Epithelial cell of esophagus (primary cell): ENCODE results near the gene YPEL2.

ENCODE experiments used
- DNase-seq: peaks from one replicate; pipeline ENCODE4 v3.0.0; 2010; ENCODE audit warnings: low read depth
- H3K4me3 ChIP-seq: 2 replicates; pipeline ENCODE4 v1.5.1; 2011; ENCODE audit warnings: mild to moderate bottlenecking, low read length, control low read depth
- CTCF ChIP-seq: IDR thresholded peaks from 2 replicates; pipeline ENCODE4 v1.5.1; 2011; ENCODE audit warnings: low read depth, mild to moderate bottlenecking, low read length, control low read depth, inconsistent platforms; ENCODE audit not compliant: insufficient read depth; ENCODE audit errors: missing control alignments

Gene YPEL2

GRCh38 chr17:59433586-59433985, 102.1 kb downstream of the YPEL2 start:
- H3K4me3 ChIP-seq = no peak overlapping the region
- TF ChIP-seq CTCF = no peak
- no peak for DNase-seq

GRCh38 chr17:59434429-59434828, 103.0 kb downstream of the YPEL2 start:
- H3K4me3 ChIP-seq = no peak overlapping the region
- no peak for TF ChIP-seq CTCF
- DNase-seq = no peak

GRCh38 chr17:59435238-59435637, 103.8 kb downstream of the YPEL2 start:
- no peak overlapping the region for H3K4me3 ChIP-seq
- DNase-seq = peak; percentile 93
- no peak for TF ChIP-seq CTCF

- H3K4me3 ChIP-seq = no peak overlapping the region
- DNase-seq = no peak
- TF ChIP-seq CTCF = no peak
Observed at GRCh38 chr17:59436900-59437299, 105.4 kb downstream of the YPEL2 start.

GRCh38 chr17:59437791-59438281, 106.4 kb downstream of the YPEL2 start:
- no peak for TF ChIP-seq CTCF
- no peak overlapping the region for H3K4me3 ChIP-seq
- DNase-seq = no peak

- H3K4me3 ChIP-seq = no peak overlapping the region
- no peak for TF ChIP-seq CTCF
- no peak for DNase-seq
Observed at GRCh38 chr17:59439262-59439661, 107.8 kb downstream of the YPEL2 start.

GRCh38 chr17:59439741-59440211, 108.3 kb downstream of the YPEL2 start:
- no peak overlapping the region for H3K4me3 ChIP-seq
- no peak for TF ChIP-seq CTCF
- DNase-seq = no peak
